ENCODE results near the gene FURIN.
"Not testable (repeated sequence)": the region's sequence is repeated elsewhere in the genome, so short reads cannot be mapped to it uniquely, and the experiment has no call there.

The FURIN gene

GRCh38 chr15:90873998-90874605 is 5.7 kb downstream of the FURIN start:
- H3F3A ChIP-seq (ENCODE audit: control insufficient read depth, insufficient read depth), result peaks cover 15% of the 10 kb centered on the region
- no peak overlapping the region for H3K4me3 ChIP-seq (ENCODE audit: low read length)
- H3K79me2 ChIP-seq (ENCODE audit: control insufficient read depth, low read length), result peaks cover 36% of the 10 kb centered on the region

GRCh38 chr15:90874986-90875385 is 6.6 kb downstream of the FURIN start:
- not testable (repeated sequence) for H3K27ac ChIP-seq (ENCODE audit: low read depth, low read length); H3K27me3 ChIP-seq (ENCODE audit: control insufficient read depth, low read length); H3F3A ChIP-seq (ENCODE audit: control insufficient read depth, insufficient read depth); H3K4me3 ChIP-seq (ENCODE audit: low read length); H4K20me1 ChIP-seq (ENCODE audit: control insufficient read depth, insufficient read depth, low read depth, low read length); H3K9me2 ChIP-seq (replicated peaks; ENCODE audit: control insufficient read depth, low read length); H3K4me2 ChIP-seq (ENCODE audit: low read length); H3K9me3 ChIP-seq (ENCODE audit: control insufficient read depth, insufficient read depth, low read length)
- H3K36me3 ChIP-seq (ENCODE audit: control insufficient read depth, low read length), result peaks cover 26% of the 10 kb centered on the region
- H3K79me2 ChIP-seq (ENCODE audit: control insufficient read depth, low read length), result peaks cover 36% of the 10 kb centered on the region
- H3K4me1 ChIP-seq (ENCODE audit: control insufficient read depth, low read length), result peaks cover 22% of the 10 kb centered on the region

More at GRCh38 chr15:90873998-90874605, 5.7 kb downstream of the FURIN start:
- Histone ChIP-seq H3K9me3 (ENCODE audit: control insufficient read depth, insufficient read depth, low read length) (no peaks in the 10 kb centered on the region), H3K27ac (ENCODE audit: low read depth, low read length) (no peak overlapping the region), H3K4me2 (ENCODE audit: low read length) (no peak overlapping the region), H3K9me2 (replicated peaks; ENCODE audit: control insufficient read depth, low read length) (no peaks in the 10 kb centered on the region), H4K20me1 (ENCODE audit: control insufficient read depth, insufficient read depth, low read depth, low read length) (0 out of 2 replicates have a peak, but pooled peaks cover 5% of the 10 kb centered on the region), H3K4me1 (ENCODE audit: control insufficient read depth, low read length) (peaks cover 31% of the 10 kb centered on the region), H3K36me3 (ENCODE audit: control insufficient read depth, low read length) (peaks cover 22% of the 10 kb centered on the region), H3K27me3 (ENCODE audit: control insufficient read depth, low read length) (no peaks in the 10 kb centered on the region)
- TF ChIP-seq EZH2phosphoT487 (IDR thresholded peaks at IDR 0.05; ENCODE audit: borderline replicate concordance, low read length), result no peak
- no peak for TF ChIP-seq CTCF (IDR thresholded peaks at IDR 0.05; ENCODE audit: low read depth, low read length, poor library complexity, severe bottlenecking)

- Histone ChIP-seq H3K79me2 (ENCODE audit: control insufficient read depth, low read length) (peaks cover 36% of the 10 kb centered on the region), H3K27ac (ENCODE audit: low read depth, low read length) (no peak overlapping the region), H3K4me1 (ENCODE audit: control insufficient read depth, low read length) (peaks cover 16% of the 10 kb centered on the region), H3K9me2 (replicated peaks; ENCODE audit: control insufficient read depth, low read length) (no peaks in the 10 kb centered on the region), H3K36me3 (ENCODE audit: control insufficient read depth, low read length) (peaks cover 29% of the 10 kb centered on the region), H3K27me3 (ENCODE audit: control insufficient read depth, low read length) (no peaks in the 10 kb centered on the region), H3K9me3 (ENCODE audit: control insufficient read depth, insufficient read depth, low read length) (no peaks in the 10 kb centered on the region), H3K4me2 (ENCODE audit: low read length) (no peak overlapping the region), H3F3A (ENCODE audit: control insufficient read depth, insufficient read depth) (peaks cover 2% of the 10 kb centered on the region), H4K20me1 (ENCODE audit: control insufficient read depth, insufficient read depth, low read depth, low read length) (0 out of 2 replicates have a peak, but pooled peaks cover 5% of the 10 kb centered on the region), H3K4me3 (ENCODE audit: low read length) (no peak overlapping the region)
- TF ChIP-seq CTCF (IDR thresholded peaks at IDR 0.05; ENCODE audit: low read depth, low read length, poor library complexity, severe bottlenecking), result no peak
- no peak for TF ChIP-seq EZH2phosphoT487 (IDR thresholded peaks at IDR 0.05; ENCODE audit: borderline replicate concordance, low read length)
Observed at GRCh38 chr15:90875549-90875981, 7.2 kb downstream of the FURIN start.

GRCh38 chr15:90876046-90876445 is 7.7 kb downstream of the FURIN start:
- Histone ChIP-seq H3F3A (ENCODE audit: control insufficient read depth, insufficient read depth) (no peaks in the 10 kb centered on the region), H3K4me1 (ENCODE audit: control insufficient read depth, low read length) (peaks cover 12% of the 10 kb centered on the region), H3K4me3 (ENCODE audit: low read length) (no peak overlapping the region), H3K4me2 (ENCODE audit: low read length) (no peak overlapping the region), H3K36me3 (ENCODE audit: control insufficient read depth, low read length) (peaks cover 32% of the 10 kb centered on the region), H3K9me2 (replicated peaks; ENCODE audit: control insufficient read depth, low read length) (no peaks in the 10 kb centered on the region), H3K27ac (ENCODE audit: low read depth, low read length) (no peak overlapping the region), H3K9me3 (ENCODE audit: control insufficient read depth, insufficient read depth, low read length) (no peaks in the 10 kb centered on the region), H3K27me3 (ENCODE audit: control insufficient read depth, low read length) (no peaks in the 10 kb centered on the region), H4K20me1 (ENCODE audit: control insufficient read depth, insufficient read depth, low read depth, low read length) (0 out of 2 replicates have a peak, but pooled peaks cover 5% of the 10 kb centered on the region), H3K79me2 (ENCODE audit: control insufficient read depth, low read length) (peaks cover 36% of the 10 kb centered on the region)
- TF ChIP-seq CTCF (IDR thresholded peaks at IDR 0.05; ENCODE audit: low read depth, low read length, poor library complexity, severe bottlenecking), result no peak
- no peak for TF ChIP-seq EZH2phosphoT487 (IDR thresholded peaks at IDR 0.05; ENCODE audit: borderline replicate concordance, low read length)

Data from DOHH2 (cell line).